Endothelial cell of umbilical vein (primary cell): Measurements from ENCODE around the gene OR10G3. TPM values are rescaled to one million over a fixed set of nuclear protein-coding genes. Genes with fewer than 3 reads are reported as not detected.

Experiments used
- BruUV-seq: library from RNA; stranded (reverse); fragments of 400-500 nt; replicated peaks from 2 replicates; lab custom pipeline; 2021; lab: Mats Ljungman, UMichigan
- CTCF ChIA-PET: fragments of 300-600, 350-600 bp; sonication (Branson Sonifier 250); formaldehyde crosslinking; loops from one replicate; lab custom pipeline; 2021; ENCODE audit warnings: antibody characterized with exemption, inconsistent platforms; lab: Charles Lee
- POLR2A ChIA-PET: fragments of 300-600, 350-600 bp; sonication (Branson Sonifier 250); formaldehyde crosslinking; loops from one replicate; lab custom pipeline; 2021; ENCODE audit warnings: antibody characterized with exemption, inconsistent platforms; lab: Charles Lee
- DNase-seq: peaks from one replicate; pipeline ENCODE4 v3.0.0-alpha.2; 2011; ENCODE audit warnings: low read depth, low spot score
- FAIRE-seq: peaks from 2 replicates; lab custom pipeline; 2011; peaks lifted over from hg19 to GRCh38; lab: Jason Lieb, UNC
- H2AFZ ChIP-seq: 2 replicates; pipeline ENCODE4 v1.6.0; 2012; ENCODE audit warnings: low read depth, low read length, control low read depth, inconsistent platforms
- H3K27ac ChIP-seq: 2 replicates; pipeline ENCODE4 v1.5.1; 2011; ENCODE audit warnings: low read depth, mild to moderate bottlenecking, control low read depth, low read length, moderate library complexity; ENCODE audit not compliant: insufficient read depth
- H3K27me3 ChIP-seq, 2 experiments: 2 replicates each; pipeline versions ENCODE4 v1.6.0 to v1.6.1; 2011; ENCODE audit warnings: low read length in 2 of 2, mixed read lengths in 1 of 2; ENCODE audit not compliant: control insufficient read depth in 2 of 2, insufficient read depth in 2 of 2
- H3K36me3 ChIP-seq, 2 experiments: 2 replicates in 1 of 2; 3 replicates in 1 of 2; pipeline ENCODE4 v1.5.1; 2011; ENCODE audit warnings: low read length in 2 of 2, mild to moderate bottlenecking in 1 of 2, moderate library complexity in 1 of 2; ENCODE audit not compliant: control insufficient read depth in 2 of 2, insufficient read depth in 2 of 2; ENCODE audit errors: extremely low read depth in 1 of 2
- H3K4me1 ChIP-seq: 3 replicates; pipeline ENCODE4 v1.5.1; 2011; ENCODE audit warnings: mild to moderate bottlenecking, low read length; ENCODE audit not compliant: control insufficient read depth, insufficient read depth; ENCODE audit errors: extremely low read depth
- H3K4me2 ChIP-seq: 2 replicates; pipeline ENCODE4 v1.6.1; 2011; ENCODE audit warnings: low read length, control low read depth, mixed read lengths; ENCODE audit not compliant: insufficient read depth
- H3K4me3 ChIP-seq, 3 experiments: fragments of 200-600 bp in 1 of 3; sonication (generic), shearing (Covaris generic) in 1 of 3; replicated peaks in 1 of 3; 2 replicates each; pipeline ENCODE4 v1.5.1; 2011 to 2016; ENCODE audit warnings: control low read depth in 3 of 3, low read length in 3 of 3, mild to moderate bottlenecking in 2 of 3, inconsistent platforms in 1 of 3, low read depth in 1 of 3, moderate library complexity in 1 of 3; ENCODE audit not compliant: insufficient read depth in 1 of 3
- H3K79me2 ChIP-seq: 2 replicates; pipeline ENCODE4 v1.6.0; 2012; ENCODE audit warnings: low read length, inconsistent platforms; ENCODE audit not compliant: control insufficient read depth, insufficient read depth
- H3K9ac ChIP-seq: replicated peaks from 2 replicates; pipeline ENCODE3; 2011; ENCODE audit warnings: low read length, control low read depth; ENCODE audit not compliant: insufficient read depth; ENCODE audit errors: extremely low read depth
- H3K9me1 ChIP-seq: replicated peaks from 3 replicates; pipeline ENCODE4 v1.6.0; 2011; ENCODE audit warnings: mild to moderate bottlenecking, low read length; ENCODE audit not compliant: control insufficient read depth, insufficient read depth; ENCODE audit errors: extremely low read depth
- H3K9me3 ChIP-seq: replicated peaks from 2 replicates; pipeline ENCODE4 v1.5.1; 2012; ENCODE audit warnings: low read length, inconsistent platforms; ENCODE audit not compliant: control insufficient read depth, insufficient read depth
- H4K20me1 ChIP-seq: replicated peaks from 2 replicates; pipeline ENCODE3; 2011; ENCODE audit warnings: mild to moderate bottlenecking, low read length; ENCODE audit not compliant: control insufficient read depth, insufficient read depth; ENCODE audit errors: extremely low read depth
- CTCF ChIP-seq, 2 donors: IDR thresholded peaks; 1 replicate in 1 of 2; 2 replicates in 1 of 2; pipeline ENCODE4 v1.5.1; 2011; ENCODE audit warnings: low read length in 2 of 2, mild to moderate bottlenecking in 2 of 2, moderate library complexity in 2 of 2, control low read depth in 1 of 2, inconsistent platforms in 1 of 2, low read depth in 1 of 2; ENCODE audit not compliant: insufficient read depth in 1 of 2; ENCODE audit errors: extremely low read depth in 1 of 2
- EZH2 ChIP-seq: IDR thresholded peaks from 2 replicates; pipeline ENCODE4 v1.6.1; 2012; ENCODE audit warnings: borderline replicate concordance, low read depth, mild to moderate bottlenecking, moderate library complexity, low read length, inconsistent platforms; ENCODE audit not compliant: severe bottlenecking
- GATA2 ChIP-seq: IDR thresholded peaks from 2 replicates; pipeline ENCODE4 v1.7.0; 2011; ENCODE audit warnings: low read depth, mild to moderate bottlenecking, moderate library complexity, mixed read lengths, low read length; ENCODE audit not compliant: insufficient read length, insufficient read depth
- JUN ChIP-seq: IDR thresholded peaks from 2 replicates; pipeline ENCODE4 v1.6.1; 2011; ENCODE audit warnings: borderline replicate concordance, low read depth; ENCODE audit not compliant: insufficient read length, insufficient read depth
- MYC ChIP-seq: IDR thresholded peaks from one replicate; pipeline ENCODE4 v1.6.1; 2011; ENCODE audit warnings: mild to moderate bottlenecking, low read depth, low read length
- POLR2A ChIP-seq: IDR thresholded peaks from 2 replicates; pipeline ENCODE4 v1.6.1; 2012; ENCODE audit warnings: low read depth, mild to moderate bottlenecking, control low read depth, low read length
- POLR2AphosphoS5 ChIP-seq: IDR thresholded peaks from 2 replicates; pipeline ENCODE4 v1.6.1; 2012; ENCODE audit warnings: low read depth, mild to moderate bottlenecking, control low read depth, low read length, moderate library complexity; ENCODE audit not compliant: insufficient read depth
- dilution Hi-C: fragments of 300-500 bp; cut with MboI; formaldehyde crosslinking; loops from one replicate; pipeline ENCODE4 v1.15.0; 2019; ENCODE audit warnings: low sequenced_read_pairs; ENCODE audit not compliant: extremely low pct_ligation_motif_present
- intact Hi-C: fragments of 100-400 bp; cut with micrococcal nuclease; formaldehyde crosslinking; loops from one replicate; pipeline ENCODE4 v1.10.0; 2022
- polyA plus RNA-seq, 4 experiments: library from polyadenylated mRNA; depleted of rRNA in 3 of 4; stranded (reverse) in 3 of 4; unstranded in 1 of 4; fragments of >200 nt; gene quantifications; 2 replicates each; pipeline versions ENCODE4 v1.2.1 to v1.2.3, GENCODE V29; 2011 to 2012; ENCODE audit warnings: missing spikeins in 1 of 4
- total RNA-seq: library from RNA; stranded (reverse); gene quantifications from 2 replicates; pipeline ENCODE4 v1.2.3, GENCODE V29; 2021

The OR10G3 gene
- total and polyA plus RNA-seq, 2 donors (not counting 3 experiments of a cell fraction or from before 2014, with no cell fraction given) = not detected

GRCh38 chr14:21524575-21525490 is 55.0 kb downstream of the OR10G3 start:
- CTCF ChIA-PET = interaction anchor here (1.7 to 3.1 kb wide), 4 partner anchors 13 to 26 kb away, joined by 4 to 28 read pairs (median 9); partner anchors contain the start of gene METTL3
- H3K27ac ChIP-seq = no peak overlapping the region

More at GRCh38 chr14:21524575-21525490, 55.0 kb downstream of the OR10G3 start:
- BruUV-seq = no TSS peak
- peaks cover 3% of the 10 kb centered on the region for H3K4me1 ChIP-seq
- DNase-seq (no peak), FAIRE-seq (no peak)
- dilution Hi-C loops = no loop called here
- intact Hi-C loops = no loop called here
- TF ChIP-seq CTCF (IDR thresholded peaks at IDR 0.05; ENCODE audit: extremely low read depth in 1 of 2, insufficient read depth in 1 of 2, low read depth in 1 of 2, low read length in 2 of 2) (no peak), POLR2A (no peak), JUN (no peak), GATA2 (no peak), MYC (no peak), POLR2AphosphoS5 (no peak), EZH2 (no peak)
- H3K9me3 ChIP-seq = no peaks in the 10 kb centered on the region
- POLR2A ChIA-PET = no interaction called here
- H3K9ac ChIP-seq = no peak overlapping the region
- no peak overlapping the region for H2AFZ ChIP-seq
- H3K79me2 ChIP-seq = no peaks in the 10 kb centered on the region
- H4K20me1 ChIP-seq = no peaks in the 10 kb centered on the region
- H3K4me3 ChIP-seq = no peak overlapping the region
- no peak overlapping the region for H3K4me2 ChIP-seq
- no peaks in the 10 kb centered on the region for H3K36me3 ChIP-seq
- H3K27me3 ChIP-seq = peaks cover 21% of the 10 kb centered on the region in 2 experiments
- H3K9me1 ChIP-seq = no peaks in the 10 kb centered on the region
